NOMO-1 (cell line): ENCODE data around the gene XRRA1.

Experiments
- DNase-seq, 2 experiments: peaks; one replicate each; lab custom pipeline; 2025; ENCODE audit not compliant: unreplicated experiment in 2 of 2; lab: John Stamatoyannopoulos, UW

The XRRA1 gene

GRCh38 chr11:74951226-74951625, 2.3 kb upstream of the XRRA1 start:
- peak in 1 of 2 experiments; percentile 47 for DNase-seq

- no peak for DNase-seq
Observed at GRCh38 chr11:74950374-74950969, 1.6 kb upstream of the XRRA1 start.

- DNase-seq = no peak
Observed at GRCh38 chr11:74949753-74950137, 854 bp upstream of the XRRA1 start.

GRCh38 chr11:74948546-74948897, 369 bp downstream of the XRRA1 start:
- DNase-seq = peak in 1 of 2 experiments; percentile 6

GRCh38 chr11:74942073-74942759, 6.7 kb downstream of the XRRA1 start:
- DNase-seq = no peak

GRCh38 chr11:74941492-74941891, 7.4 kb downstream of the XRRA1 start:
- DNase-seq = no peak

GRCh38 chr11:74937696-74938475, 11.0 kb downstream of the XRRA1 start:
- DNase-seq = no peak

GRCh38 chr11:74936976-74937375, 11.9 kb downstream of the XRRA1 start:
- DNase-seq = no peak

GRCh38 chr11:74936087-74936486, 12.8 kb downstream of the XRRA1 start:
- DNase-seq = no peak

GRCh38 chr11:74935285-74935684, 13.6 kb downstream of the XRRA1 start:
- DNase-seq = no peak

- DNase-seq = no peak
Observed at GRCh38 chr11:74933765-74934164, 15.1 kb downstream of the XRRA1 start.

GRCh38 chr11:74932797-74933196, 16.1 kb downstream of the XRRA1 start:
- no peak for DNase-seq

- DNase-seq = no peak
Observed at GRCh38 chr11:74932169-74932568, 16.7 kb downstream of the XRRA1 start.

GRCh38 chr11:74929431-74930363, 19.2 kb downstream of the XRRA1 start:
- peak; percentile 26 to 65 for DNase-seq

- DNase-seq = no peak
Observed at GRCh38 chr11:74927496-74927895, 21.4 kb downstream of the XRRA1 start.

- no peak for DNase-seq
Observed at GRCh38 chr11:74926304-74927030, 22.4 kb downstream of the XRRA1 start.

- DNase-seq = no peak
Observed at GRCh38 chr11:74925281-74925680, 23.6 kb downstream of the XRRA1 start.

GRCh38 chr11:74923125-74923524, 25.8 kb downstream of the XRRA1 start:
- no peak for DNase-seq

GRCh38 chr11:74909812-74910211, 39.1 kb downstream of the XRRA1 start:
- DNase-seq = no peak

- no peak for DNase-seq
Observed at GRCh38 chr11:74909385-74909784, 39.5 kb downstream of the XRRA1 start.
